GM12891 (cell line): ENCODE measurements around the gene RYR3.

Experiments
- DNase-seq: peaks from one replicate; pipeline ENCODE4 v3.0.0; 2011; ENCODE audit warnings: low spot score; ENCODE audit not compliant: insufficient read length
- FAIRE-seq: peaks from 2 replicates; lab custom pipeline; 2011; peaks lifted over from hg19 to GRCh38; lab: Jason Lieb, UNC
- PAX5 ChIP-seq: IDR thresholded peaks from 2 replicates; pipeline ENCODE4 v1.6.1; 2011; ENCODE audit warnings: low read length, moderate library complexity, mild to moderate bottlenecking; ENCODE audit not compliant: insufficient read depth, severe bottlenecking
- POLR2A ChIP-seq: IDR thresholded peaks from 2 replicates; pipeline ENCODE4 v1.6.1; 2011; ENCODE audit warnings: low read depth, low read length, control low read depth
- POLR2AphosphoS5 ChIP-seq: IDR thresholded peaks from 2 replicates; pipeline ENCODE4 v1.6.1; 2011; ENCODE audit warnings: low read depth, low read length, control low read depth
- POU2F2 ChIP-seq: IDR thresholded peaks from 2 replicates; pipeline ENCODE4 v1.6.1; 2011; ENCODE audit warnings: low read depth, mild to moderate bottlenecking, control low read depth, low read length, moderate library complexity
- SPI1 ChIP-seq: IDR thresholded peaks from 2 replicates; pipeline ENCODE4 v1.6.1; 2011; ENCODE audit warnings: low read depth, low read length, control low read depth
- TAF1 ChIP-seq: IDR thresholded peaks from 2 replicates; pipeline ENCODE4 v1.6.1; 2011; ENCODE audit warnings: low read depth, low read length, control low read depth

RYR3 gene

GRCh38 chr15:33834892-33835743, 524.4 kb downstream of the RYR3 start:
- no peak for TF ChIP-seq SPI1
- no peak for TF ChIP-seq POLR2A
- TF ChIP-seq TAF1: no peak
- TF ChIP-seq POLR2AphosphoS5: no peak
- DNase-seq (no peak), FAIRE-seq (no peak)

GRCh38 chr15:33837294-33837693, 526.5 kb downstream of the RYR3 start:
- FAIRE-seq (no peak), DNase-seq (no peak)
- TF ChIP-seq POU2F2 (no peak), PAX5 (no peak), POLR2AphosphoS5 (no peak)

- FAIRE-seq: no peak
- no peak for DNase-seq
- TF ChIP-seq TAF1: no peak
- no peak for TF ChIP-seq SPI1
- no peak for TF ChIP-seq POLR2AphosphoS5
- TF ChIP-seq PAX5: no peak
- TF ChIP-seq POLR2A: no peak
- no peak for TF ChIP-seq POU2F2
These were observed 528.8 kb downstream of the RYR3 start for GRCh38 chr15:33839540-33839939.

GRCh38 chr15:33840615-33841014, 529.8 kb downstream of the RYR3 start:
- DNase-seq (no peak), FAIRE-seq (no peak)
- TF ChIP-seq SPI1 (no peak), PAX5 (no peak), POLR2AphosphoS5 (no peak), TAF1 (no peak), POLR2A (no peak), POU2F2 (no peak)

- no peak for FAIRE-seq
- TF ChIP-seq POLR2AphosphoS5 (no peak), POLR2A (no peak), SPI1 (no peak), TAF1 (no peak), PAX5 (no peak), POU2F2 (no peak)
- no peak for DNase-seq
These were observed 533.4 kb downstream of the RYR3 start for GRCh38 chr15:33844186-33844585.

GRCh38 chr15:33844597-33844996, 533.8 kb downstream of the RYR3 start:
- TF ChIP-seq TAF1: no peak
- no peak for TF ChIP-seq SPI1
- TF ChIP-seq POU2F2: no peak
- no peak for TF ChIP-seq POLR2AphosphoS5
- TF ChIP-seq PAX5: no peak
- no peak for TF ChIP-seq POLR2A
- FAIRE-seq (no peak), DNase-seq (no peak)

GRCh38 chr15:33846142-33846541, 535.4 kb downstream of the RYR3 start:
- TF ChIP-seq PAX5 (no peak), SPI1 (no peak), POU2F2 (no peak), TAF1 (no peak), POLR2A (no peak), POLR2AphosphoS5 (no peak)
- FAIRE-seq: no peak
- no peak for DNase-seq

- TF ChIP-seq POU2F2: no peak
- TF ChIP-seq POLR2A: no peak
- no peak for TF ChIP-seq SPI1
- no peak for TF ChIP-seq PAX5
- no peak for TF ChIP-seq POLR2AphosphoS5
- TF ChIP-seq TAF1: no peak
- DNase-seq (no peak), FAIRE-seq (no peak)
These were observed 536.1 kb downstream of the RYR3 start for GRCh38 chr15:33846862-33847261.

- DNase-seq (no peak), FAIRE-seq (no peak)
- TF ChIP-seq PAX5 (no peak), TAF1 (no peak), POLR2A (no peak), SPI1 (no peak), POLR2AphosphoS5 (no peak), POU2F2 (no peak)
These were observed 537.2 kb downstream of the RYR3 start for GRCh38 chr15:33848011-33848410.

- FAIRE-seq: no peak
- DNase-seq: no peak
- TF ChIP-seq POLR2AphosphoS5 (no peak), SPI1 (no peak), POLR2A (no peak), PAX5 (no peak), TAF1 (no peak)
These were observed 540.3 kb downstream of the RYR3 start for GRCh38 chr15:33851079-33851478.
